Loucy (cell line): ENCODE data around the gene THPO.

ENCODE experiments used
- CTCF ChIP-seq: fragments of 200-600 bp; sonication (generic); conservative IDR thresholded peaks from 2 replicates; pipeline ENCODE4 v1.5.1; 2014; ENCODE audit warnings: mild to moderate bottlenecking, antibody characterized with exemption, low read length
- EZH2phosphoT487 ChIP-seq: fragments of 200-600 bp; IDR thresholded peaks from 2 replicates; pipeline ENCODE4 v1.6.1; 2018; ENCODE audit warnings: antibody characterized with exemption, mild to moderate bottlenecking, moderate library complexity, borderline replicate concordance

DNA sequence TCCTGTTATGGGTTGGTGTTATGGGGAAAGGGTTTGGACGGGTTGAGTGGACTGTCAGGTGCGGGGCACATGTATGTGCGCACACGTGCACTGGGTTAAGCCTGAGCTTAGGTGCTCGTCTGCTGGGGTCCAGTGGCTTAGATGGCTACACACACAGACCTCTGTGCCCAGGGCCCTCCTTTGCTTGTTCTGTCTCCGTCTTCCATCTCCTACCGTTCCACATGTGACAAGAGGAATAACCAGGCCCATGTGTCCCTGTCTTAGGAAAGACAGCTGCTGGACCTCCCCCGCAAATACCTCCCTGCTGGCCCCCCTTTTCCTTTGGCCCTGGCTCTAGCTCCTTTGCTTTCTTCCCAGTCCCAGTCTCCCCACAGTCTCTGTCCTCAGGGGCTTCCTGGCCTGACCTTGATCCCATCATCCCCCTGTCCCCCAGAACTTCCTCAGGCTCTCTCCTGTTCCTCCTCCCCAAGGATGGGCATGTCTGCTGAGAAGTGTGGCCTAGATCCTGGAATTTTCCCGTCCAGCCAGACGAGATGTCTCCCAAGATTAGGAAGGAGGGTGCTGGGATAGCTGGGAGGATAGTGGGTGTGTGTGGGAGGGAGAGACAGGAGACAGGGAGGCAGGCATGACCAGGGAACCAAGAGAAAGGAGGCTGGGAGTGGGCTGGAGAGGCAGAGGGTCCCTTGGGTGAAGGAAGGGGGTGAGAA is 797 bp upstream of the THPO start:
- TF ChIP-seq CTCF (no peak), EZH2phosphoT487 (no peak)
